HAP-1 (cell line): ENCODE measurements around the gene ALDH1A1.
A peak's percentile ranks its signal among the peaks of the same experiment; 100 is the strongest.
"Not testable (repeated sequence)": the region's sequence is repeated elsewhere in the genome, so short reads cannot be mapped to it uniquely, and the experiment has no call there.

ENCODE experiments used
- DNase-seq, 2 experiments: peaks; one replicate each; pipeline ENCODE4 v3.0.0-alpha.2; 2016 to 2020; ENCODE audit warnings: low spot score in 2 of 2
- H3K27me3 ChIP-seq: fragments of 250-450 bp; sonication (Bioruptor Pico); 2 replicates; pipeline ENCODE4 v1.5.1; 2020; ENCODE audit warnings: low read depth, mild to moderate bottlenecking, moderate library complexity
- H3K36me3 ChIP-seq: fragments of 250-450 bp; sonication (Bioruptor Pico); replicated peaks from 2 replicates; pipeline ENCODE4 v1.5.1; 2020; ENCODE audit warnings: mild to moderate bottlenecking
- H3K4me1 ChIP-seq: fragments of 250-450 bp; sonication (Bioruptor Pico); 2 replicates; pipeline ENCODE4 v1.5.1; 2020; ENCODE audit warnings: mild to moderate bottlenecking
- H3K4me3 ChIP-seq: fragments of 250-450 bp; sonication (Bioruptor Pico); 2 replicates; pipeline ENCODE4 v1.5.1; 2020; ENCODE audit warnings: mild to moderate bottlenecking, moderate library complexity
- H3K9me3 ChIP-seq: fragments of 250-450 bp; sonication (Bioruptor Pico); 2 replicates; pipeline ENCODE4 v1.5.1; 2020; ENCODE audit warnings: mild to moderate bottlenecking, moderate library complexity
- in situ Hi-C: fragments of 300-500 bp; cut with MboI; formaldehyde crosslinking; loops from 3 replicates; pipeline ENCODE4 v1.14.3; 2020; ENCODE audit warnings: low sequenced_read_pairs, inconsistent platforms, mixed read lengths

ALDH1A1 gene

DNA sequence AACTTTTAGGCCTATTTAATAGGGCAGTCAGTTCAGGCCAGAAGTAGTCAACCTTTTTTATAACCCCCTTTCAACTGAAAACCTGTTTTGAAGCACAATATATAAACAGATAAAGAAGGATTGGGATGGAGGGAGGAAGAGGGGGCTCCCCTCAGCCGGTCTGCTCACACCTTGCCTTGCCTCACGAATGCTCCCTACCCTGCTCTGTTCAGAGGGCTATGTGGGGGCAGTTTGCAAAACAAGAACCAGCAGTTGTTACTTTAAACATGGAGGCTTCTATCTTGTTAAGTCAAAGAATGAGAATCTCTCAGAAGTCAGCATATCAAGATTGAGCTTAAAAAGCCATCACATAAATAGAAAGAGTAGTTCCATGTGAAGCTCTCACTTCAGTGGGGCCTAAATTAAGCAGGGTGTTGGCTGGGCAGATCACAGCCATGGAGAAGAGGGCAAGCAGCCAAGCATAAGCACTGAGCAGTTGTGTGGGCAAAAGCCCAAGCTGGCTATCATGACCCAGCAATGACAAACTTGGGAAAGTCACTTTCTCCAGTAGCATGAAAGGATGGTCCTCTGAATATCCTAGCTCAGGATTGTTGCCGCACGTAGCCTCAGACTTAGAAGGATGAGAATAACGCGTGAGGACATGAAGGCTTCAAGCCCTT lies 70.6 kb downstream of the ALDH1A1 start:
- no peak for DNase-seq
- H3K4me3 ChIP-seq, result no peak overlapping the region
- in situ Hi-C loops, result loop anchor here (10.0 kb wide), 1 partner anchor 303 kb away; no protein-coding TSS in a partner anchor
- no peaks in the 10 kb centered on the region for H3K27me3 ChIP-seq
- H3K9me3 ChIP-seq, result no peaks in the 10 kb centered on the region
- no peaks in the 10 kb centered on the region for H3K36me3 ChIP-seq
- no peaks in the 10 kb centered on the region for H3K4me1 ChIP-seq

DNA sequence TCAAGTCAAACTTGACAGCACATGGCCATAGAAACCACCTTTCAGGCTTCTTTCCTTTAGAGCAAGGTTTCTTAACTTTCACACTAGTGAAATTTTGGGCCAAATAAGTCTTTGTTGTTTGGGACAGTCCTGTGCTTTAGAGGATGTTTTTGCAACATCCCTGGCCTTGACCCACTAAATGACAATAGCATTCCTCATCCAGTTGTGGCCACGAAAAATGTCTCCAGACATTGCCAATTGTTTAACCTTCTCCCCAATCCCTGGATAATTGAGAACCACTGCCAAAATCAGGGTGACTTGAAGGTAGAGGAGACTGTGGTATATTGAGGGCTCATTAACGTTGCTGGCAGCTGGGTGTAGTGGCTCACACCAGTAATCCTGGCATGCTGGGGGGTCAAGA lies 72.0 kb downstream of the ALDH1A1 start:
- Histone ChIP-seq H3K9me3 (no peaks in the 10 kb centered on the region), H3K4me1 (no peaks in the 10 kb centered on the region), H3K27me3 (no peaks in the 10 kb centered on the region), H3K4me3 (no peak overlapping the region), H3K36me3 (no peaks in the 10 kb centered on the region)
- DNase-seq, result no peak
- in situ Hi-C loops, result loop anchor here (10.0 kb wide), 1 partner anchor 304 kb away; no protein-coding TSS in a partner anchor

DNA sequence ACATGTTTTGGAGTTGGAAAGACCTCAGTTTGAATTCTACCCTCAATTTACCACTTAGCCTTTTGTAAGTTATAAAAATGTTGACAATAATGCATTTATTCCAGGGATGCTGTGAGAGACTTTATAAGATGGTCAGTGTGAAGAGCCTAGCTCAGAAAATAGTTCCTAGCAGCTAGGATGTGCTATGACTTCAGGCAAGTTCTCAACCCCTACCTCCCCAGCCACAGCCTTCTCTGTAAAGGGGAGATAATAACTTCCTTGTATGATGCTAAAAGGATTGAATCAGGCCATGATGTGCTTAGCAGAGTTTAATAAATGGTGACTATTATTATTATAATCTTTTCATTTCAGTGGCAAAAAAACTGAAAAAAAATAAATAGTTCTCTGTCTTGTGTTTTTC lies 77.6 kb downstream of the ALDH1A1 start:
- Histone ChIP-seq H3K4me3 (no peak overlapping the region), H3K36me3 (no peaks in the 10 kb centered on the region), H3K27me3 (no peaks in the 10 kb centered on the region), H3K4me1 (peaks cover 3% of the 10 kb centered on the region; the same call in 1 of the 2 replicates), H3K9me3 (no peaks in the 10 kb centered on the region)
- DNase-seq, result no peak
- in situ Hi-C loops, result loop anchor here (10.0 kb wide), 2 partner anchors 150 to 210 kb away; no protein-coding TSS in a partner anchor

DNA sequence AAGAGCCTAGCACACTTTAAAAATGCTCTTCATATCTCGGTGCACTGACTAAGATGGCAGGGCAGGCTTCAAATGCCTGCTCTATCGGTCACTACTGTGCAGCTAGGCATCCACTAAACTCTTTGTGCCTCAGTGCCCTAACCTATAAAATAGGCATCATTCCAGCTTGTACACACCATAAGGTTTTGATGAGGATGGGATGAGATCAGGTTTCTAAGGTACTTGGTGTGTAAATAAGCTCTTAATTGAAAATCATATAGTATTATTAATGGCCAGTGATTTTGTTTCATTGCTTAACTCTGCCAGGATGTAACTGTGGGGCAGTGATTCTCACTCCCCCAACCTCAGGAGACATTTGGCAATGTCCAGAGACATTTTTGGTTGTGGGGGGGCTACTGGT lies 78.5 kb downstream of the ALDH1A1 start:
- in situ Hi-C loops, result loop anchor here (10.0 kb wide), 2 partner anchors 150 to 210 kb away; no protein-coding TSS in a partner anchor
- no peaks in the 10 kb centered on the region for H3K9me3 ChIP-seq

DNA sequence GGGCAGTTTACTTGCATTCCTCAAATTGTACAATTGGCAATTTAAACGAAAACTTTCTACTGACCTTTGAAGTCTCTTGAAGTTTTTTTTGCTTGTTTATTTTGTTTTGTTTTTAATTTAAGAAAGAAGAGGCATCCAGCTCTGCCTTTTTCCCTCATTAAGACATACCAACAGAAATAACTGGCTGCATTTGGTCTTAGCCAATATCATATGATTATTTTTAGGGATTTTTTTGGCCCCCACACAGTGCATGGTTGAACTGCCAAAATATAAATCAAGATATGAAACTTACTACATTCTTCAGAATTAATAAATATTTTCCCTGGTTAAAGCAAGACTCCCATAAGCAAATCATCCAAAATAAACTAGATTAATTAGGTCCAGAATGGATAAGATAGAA lies 79.4 kb downstream of the ALDH1A1 start:
- in situ Hi-C loops, result loop anchor here (10.0 kb wide), 2 partner anchors 151 to 211 kb away; no protein-coding TSS in a partner anchor
- no peak for DNase-seq
- peaks cover 3% of the 10 kb centered on the region; the same call in 1 of the 2 replicates for H3K4me1 ChIP-seq
- H3K27me3 ChIP-seq, result no peaks in the 10 kb centered on the region
- no peaks in the 10 kb centered on the region for H3K36me3 ChIP-seq
- H3K4me3 ChIP-seq, result no peak overlapping the region
- H3K9me3 ChIP-seq, result no peaks in the 10 kb centered on the region

More for the DNA sequence above, 78.5 kb downstream of the ALDH1A1 start:
- peaks cover 3% of the 10 kb centered on the region; the same call in 1 of the 2 replicates for H3K4me1 ChIP-seq
- no peaks in the 10 kb centered on the region for H3K27me3 ChIP-seq
- H3K4me3 ChIP-seq, result no peak overlapping the region
- H3K36me3 ChIP-seq, result no peaks in the 10 kb centered on the region
- no peak for DNase-seq

DNA sequence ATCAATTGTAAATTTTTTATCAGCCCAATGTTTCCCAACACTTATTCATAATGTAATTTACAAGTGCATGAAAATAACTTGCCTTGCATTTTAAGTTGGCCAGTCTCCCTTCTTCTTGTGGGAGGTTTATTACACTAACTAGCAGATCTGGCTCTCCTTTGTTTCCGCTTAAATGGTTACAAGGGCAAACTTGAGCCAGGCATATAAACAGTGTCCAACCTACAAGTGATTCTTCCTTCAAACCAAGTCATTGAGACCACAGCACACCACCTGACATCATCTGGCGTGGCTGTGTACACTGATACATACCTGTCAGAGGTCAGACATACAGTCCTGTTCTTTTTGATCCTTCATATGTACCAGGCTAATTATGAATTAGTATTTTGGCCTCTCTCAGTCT lies 80.1 kb downstream of the ALDH1A1 start:
- H3K4me3 ChIP-seq, result no peak overlapping the region
- H3K36me3 ChIP-seq, result no peaks in the 10 kb centered on the region
- no peaks in the 10 kb centered on the region for H3K27me3 ChIP-seq
- in situ Hi-C loops, result loop anchor here (10.0 kb wide), 2 partner anchors 152 to 212 kb away; no protein-coding TSS in a partner anchor
- peaks cover 3% of the 10 kb centered on the region; the same call in 1 of the 2 replicates for H3K4me1 ChIP-seq
- DNase-seq, result no peak
- no peaks in the 10 kb centered on the region for H3K9me3 ChIP-seq

DNA sequence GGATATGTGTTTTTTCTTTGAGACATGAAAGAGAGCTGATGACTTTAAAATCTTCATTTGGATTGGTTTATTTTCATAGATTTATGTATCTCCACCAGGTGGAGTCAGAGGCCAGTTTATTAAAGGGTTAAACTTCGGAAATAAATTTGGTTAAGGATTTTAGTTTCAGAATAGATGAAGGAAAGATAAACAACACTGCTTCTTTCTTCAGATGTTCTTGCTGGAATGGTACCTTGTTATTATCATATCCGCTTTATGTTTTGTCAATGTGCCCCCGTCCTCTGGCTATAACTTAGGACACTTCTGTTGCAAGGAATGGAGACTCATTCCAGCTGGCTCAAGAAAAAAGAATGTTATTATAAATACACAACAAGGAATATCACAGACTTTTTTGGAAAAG lies 81.2 kb downstream of the ALDH1A1 start:
- no peaks in the 10 kb centered on the region for H3K27me3 ChIP-seq
- H3K4me1 ChIP-seq, result peaks cover 3% of the 10 kb centered on the region; the same call in 1 of the 2 replicates
- in situ Hi-C loops, result loop anchor here (10.0 kb wide), 2 partner anchors 153 to 213 kb away; no protein-coding TSS in a partner anchor
- H3K4me3 ChIP-seq, result no peak overlapping the region
- H3K36me3 ChIP-seq, result no peaks in the 10 kb centered on the region
- 0 out of 2 replicates have a peak, but pooled peaks cover under 1% of the 10 kb centered on the region for H3K9me3 ChIP-seq
- DNase-seq, result peak in 1 of 2 experiments; percentile 39

DNA sequence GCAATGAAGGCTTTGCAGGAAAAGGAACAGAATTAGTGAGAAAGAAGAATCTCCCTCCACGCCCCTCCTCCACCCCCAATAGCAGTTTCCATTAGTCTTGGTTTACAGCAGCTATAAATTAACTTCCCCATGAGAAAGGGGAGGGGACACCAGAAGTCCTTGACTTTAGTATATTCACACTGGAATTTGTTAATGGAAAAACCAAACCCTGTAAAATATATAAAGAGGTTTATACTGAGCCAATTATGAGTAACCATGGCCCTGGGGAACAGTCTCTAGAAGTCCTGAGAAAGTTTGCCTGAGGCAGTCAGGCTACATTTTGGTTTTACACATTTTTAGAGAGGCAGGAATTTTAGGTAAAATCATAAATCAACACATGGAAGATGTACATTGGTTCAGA lies 88.5 kb downstream of the ALDH1A1 start:
- in situ Hi-C loops, result no loop called here
- peak; percentile 44 to 63 for DNase-seq
- Histone ChIP-seq H3K4me1 (peaks cover 9% of the 10 kb centered on the region; the same call in 1 of the 2 replicates), H3K9me3 (0 out of 2 replicates have a peak, but pooled peaks cover 3% of the 10 kb centered on the region), H3K27me3 (no peaks in the 10 kb centered on the region), H3K36me3 (no peaks in the 10 kb centered on the region), H3K4me3 (no peak overlapping the region)

DNA sequence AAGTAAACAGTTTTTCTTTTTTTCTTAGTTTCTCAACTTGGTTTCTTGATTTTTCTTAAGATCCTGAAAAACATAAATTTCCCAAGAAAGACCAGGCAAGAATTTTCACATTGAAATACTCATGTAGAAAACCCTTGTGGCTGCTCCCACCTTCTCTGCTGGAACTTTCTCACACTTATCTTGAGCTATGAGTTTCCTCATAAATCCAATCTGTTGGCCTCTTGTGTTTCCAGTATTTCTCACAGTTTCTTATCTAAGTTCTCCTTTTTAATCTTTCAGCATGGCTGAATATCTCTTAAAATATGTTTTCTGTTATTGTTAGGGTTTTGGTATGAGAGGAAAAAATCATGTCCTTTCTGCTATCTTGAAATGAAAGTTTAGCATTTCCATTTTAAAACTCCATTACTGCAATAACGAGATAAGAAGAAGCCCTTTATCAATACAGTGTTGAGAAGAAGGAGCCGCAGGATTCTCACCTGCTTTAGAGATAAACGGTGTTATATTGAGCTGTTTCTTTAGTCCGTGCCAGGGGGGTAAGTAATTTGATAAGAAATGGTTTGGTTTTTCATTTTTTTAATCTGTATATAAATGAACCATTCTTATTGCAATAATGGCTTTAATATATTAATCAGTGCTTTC lies 89.3 kb downstream of the ALDH1A1 start:
- H3K27me3 ChIP-seq, result no peaks in the 10 kb centered on the region
- H3K4me3 ChIP-seq, result no peak overlapping the region
- in situ Hi-C loops, result no loop called here
- DNase-seq, result no peak
- H3K4me1 ChIP-seq, result peaks cover 9% of the 10 kb centered on the region; the same call in 1 of the 2 replicates
- H3K9me3 ChIP-seq, result 0 out of 2 replicates have a peak, but pooled peaks cover 3% of the 10 kb centered on the region
- no peaks in the 10 kb centered on the region for H3K36me3 ChIP-seq

DNA sequence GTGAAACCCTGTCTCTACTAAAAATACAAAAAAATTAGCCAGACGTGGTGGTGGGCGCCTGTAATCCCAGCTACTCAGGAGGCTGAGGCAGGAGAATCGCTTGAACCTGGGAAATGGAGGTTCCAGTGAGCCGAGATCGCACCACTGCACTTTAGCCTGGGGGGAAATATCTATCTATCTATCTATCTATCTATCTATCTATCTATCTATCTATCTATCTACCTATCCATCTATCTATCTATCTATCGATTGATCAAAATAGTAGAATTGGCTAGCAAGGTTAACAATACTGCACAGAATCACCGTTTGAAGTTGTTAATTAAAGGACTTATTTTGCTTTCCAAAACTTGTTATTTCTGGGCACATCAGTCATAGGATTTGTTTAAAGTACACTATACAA lies 90.1 kb downstream of the ALDH1A1 start:
- in situ Hi-C loops, H3K4me1 ChIP-seq, H3K36me3 ChIP-seq, H3K27me3 ChIP-seq, DNase-seq, H3K4me3 ChIP-seq, H3K9me3 ChIP-seq: not testable (repeated sequence)

DNA sequence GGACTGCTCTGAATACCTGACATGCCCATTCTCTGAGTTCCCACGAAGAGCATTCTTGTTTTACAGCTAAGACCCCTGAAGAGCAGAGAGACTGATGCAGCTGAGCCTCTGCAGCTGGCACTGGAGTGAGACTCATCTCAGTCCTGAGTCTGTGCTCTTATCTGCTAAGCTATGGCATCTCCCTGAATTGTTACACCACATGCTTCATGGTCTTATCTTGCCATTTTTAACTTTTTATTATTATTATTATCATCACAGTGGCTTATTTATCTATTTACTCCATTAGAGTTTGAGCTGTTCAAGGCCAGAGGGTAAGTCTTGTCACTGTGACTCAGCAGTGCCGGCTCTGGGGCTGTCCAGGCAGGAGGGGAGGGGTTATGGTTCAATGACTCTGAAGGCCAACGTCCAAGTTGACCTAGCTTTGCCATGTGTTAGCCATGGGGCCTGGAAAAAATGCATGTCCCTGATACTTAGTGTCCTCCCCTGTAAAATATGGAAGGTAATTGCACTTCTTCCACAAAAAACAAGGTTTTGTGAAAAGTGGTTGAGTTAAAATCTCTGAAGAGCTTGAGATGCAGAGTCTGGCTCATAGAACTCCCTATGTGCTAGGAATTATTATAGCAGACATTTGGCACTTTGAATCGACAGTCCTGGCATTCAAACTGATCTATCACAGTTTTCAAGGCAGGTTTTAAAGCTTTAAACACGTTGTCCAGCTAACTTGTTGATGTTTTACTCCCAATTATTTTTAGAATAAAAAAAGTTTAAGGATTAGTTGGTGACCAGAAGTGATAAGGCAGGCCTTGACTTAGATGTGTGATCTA lies 94.6 kb downstream of the ALDH1A1 start:
- DNase-seq, result no peak
- Histone ChIP-seq H3K9me3 (no peaks in the 10 kb centered on the region), H3K4me1 (no peaks in the 10 kb centered on the region), H3K36me3 (no peaks in the 10 kb centered on the region), H3K27me3 (no peaks in the 10 kb centered on the region), H3K4me3 (no peak overlapping the region)
- in situ Hi-C loops, result no loop called here

DNA sequence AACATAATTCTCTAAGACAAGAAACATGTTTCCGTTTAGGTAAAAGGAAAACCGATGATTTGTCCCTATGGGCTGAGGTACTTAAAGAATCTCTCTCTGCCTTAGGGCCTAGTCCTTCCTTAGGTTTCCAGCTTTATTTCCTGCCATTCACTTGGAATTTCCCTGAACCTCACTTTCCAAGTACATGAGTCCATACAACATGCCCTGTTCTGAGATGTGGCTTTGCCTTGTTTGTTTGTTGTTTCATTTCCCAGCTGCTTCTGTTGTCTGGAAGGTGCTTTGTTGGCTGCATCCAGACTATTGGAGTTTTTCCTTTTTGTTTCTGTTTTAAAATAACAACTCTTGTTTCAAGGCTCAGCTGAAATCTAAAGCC lies 95.2 kb downstream of the ALDH1A1 start:
- in situ Hi-C loops, result no loop called here
- no peaks in the 10 kb centered on the region for H3K4me1 ChIP-seq
- DNase-seq, result no peak
- no peaks in the 10 kb centered on the region for H3K27me3 ChIP-seq
- no peaks in the 10 kb centered on the region for H3K36me3 ChIP-seq
- no peak overlapping the region for H3K4me3 ChIP-seq
- no peaks in the 10 kb centered on the region for H3K9me3 ChIP-seq

DNA sequence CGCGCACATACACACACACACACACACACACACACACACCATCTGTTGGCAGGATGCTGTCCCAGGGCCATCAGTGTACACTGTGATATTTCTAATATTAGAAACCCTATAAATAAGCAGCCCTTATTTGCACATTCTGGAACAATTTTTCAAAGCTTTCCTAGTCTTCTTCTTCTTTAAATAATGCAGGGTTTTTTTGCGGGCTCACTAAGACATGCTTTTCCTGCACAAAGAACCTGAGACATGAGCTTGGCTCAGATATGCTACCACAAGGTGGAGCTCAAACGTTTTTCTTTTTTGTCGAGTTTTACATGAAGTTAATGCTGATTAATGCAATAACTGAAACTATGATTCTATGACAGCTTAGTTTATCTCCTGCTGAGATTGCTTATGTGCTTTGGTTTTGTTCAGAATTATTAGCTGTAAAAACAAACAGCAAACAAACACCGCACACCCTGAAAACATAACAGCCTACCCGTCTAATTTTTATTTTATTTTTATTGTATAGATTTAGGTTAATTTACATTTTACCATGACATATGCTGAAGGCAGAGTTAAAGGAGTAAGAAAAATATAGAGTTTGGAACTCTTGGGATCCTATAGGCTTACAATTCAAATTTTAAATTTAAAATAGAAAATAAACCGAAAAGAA lies 95.8 kb downstream of the ALDH1A1 start:
- H3K36me3 ChIP-seq, result no peaks in the 10 kb centered on the region
- H3K4me3 ChIP-seq, result no peak overlapping the region
- DNase-seq, result peak; percentile 53 to 64
- in situ Hi-C loops, result no loop called here
- no peaks in the 10 kb centered on the region for H3K9me3 ChIP-seq
- no peaks in the 10 kb centered on the region for H3K4me1 ChIP-seq
- no peaks in the 10 kb centered on the region for H3K27me3 ChIP-seq
